HG03378 (cell line): ENCODE measurements around the gene UBE2D2.
A peak's percentile ranks its signal among the peaks of the same experiment; 100 is the strongest.
"Not testable (repeated sequence)": the region's sequence is repeated elsewhere in the genome, so short reads cannot be mapped to it uniquely, and the experiment has no call there.

Experiments
- ATAC-seq: cut with Tn5 transposase; IDR thresholded peaks from one replicate; pipeline ENCODE4 v1.9.1; 2021; ENCODE audit warnings: mild to moderate bottlenecking, moderate library complexity; ENCODE audit not compliant: unreplicated experiment

UBE2D2 gene

GRCh38 chr5:139560752-139561654 lies at the start of gene UBE2D2:
TSS of gene UBE2D2 (plus strand) at chr5:139561339. CDS start at chr5:139561792, 453 bp downstream.
- ATAC-seq, result peak; percentile 67

GRCh38 chr5:139512786-139513390 lies 48.3 kb upstream of the UBE2D2 start:
- ATAC-seq, result no peak

GRCh38 chr5:139513434-139513833 lies 47.7 kb upstream of the UBE2D2 start:
- peak; percentile 73 for ATAC-seq

- ATAC-seq, result peak; percentile 8
Measured at GRCh38 chr5:139513852-139514485, 47.2 kb upstream of the UBE2D2 start.

- no peak for ATAC-seq
Measured at GRCh38 chr5:139514486-139514856, 46.7 kb upstream of the UBE2D2 start.

- ATAC-seq, result peak; percentile 63
Measured at GRCh38 chr5:139517683-139518564, 43.2 kb upstream of the UBE2D2 start.

- no peak for ATAC-seq
Measured at GRCh38 chr5:139523635-139524445, 37.3 kb upstream of the UBE2D2 start.

GRCh38 chr5:139524446-139524845 lies 36.7 kb upstream of the UBE2D2 start:
- ATAC-seq, result no peak

GRCh38 chr5:139524940-139525585 lies 36.1 kb upstream of the UBE2D2 start:
- ATAC-seq, result no peak

- ATAC-seq, result not testable (repeated sequence)
Measured at GRCh38 chr5:139525586-139526308, 35.4 kb upstream of the UBE2D2 start.

GRCh38 chr5:139526309-139527089 lies 34.6 kb upstream of the UBE2D2 start:
- not testable (repeated sequence) for ATAC-seq

GRCh38 chr5:139527090-139527470 lies 34.1 kb upstream of the UBE2D2 start:
- not testable (repeated sequence) for ATAC-seq

GRCh38 chr5:139527896-139528467 lies 33.2 kb upstream of the UBE2D2 start:
- ATAC-seq, result not testable (repeated sequence)

- not testable (repeated sequence) for ATAC-seq
Measured at GRCh38 chr5:139528695-139529094, 32.4 kb upstream of the UBE2D2 start.

GRCh38 chr5:139530079-139530478 lies 31.1 kb upstream of the UBE2D2 start:
- ATAC-seq, result not testable (repeated sequence)

- no peak for ATAC-seq
Measured at GRCh38 chr5:139531772-139532169, 29.4 kb upstream of the UBE2D2 start.

- peak; percentile 60 for ATAC-seq
Measured at GRCh38 chr5:139543423-139543991, 17.6 kb upstream of the UBE2D2 start.
